ENCODE results near the gene MINDY2. TPM values are rescaled to one million over a fixed set of nuclear protein-coding genes. Genes with fewer than 3 reads are reported as not detected.

The MINDY2 gene
- total and polyA plus RNA-seq, 2 experiments from 2014 or later: 36.3 to 47.9 TPM

DNA sequence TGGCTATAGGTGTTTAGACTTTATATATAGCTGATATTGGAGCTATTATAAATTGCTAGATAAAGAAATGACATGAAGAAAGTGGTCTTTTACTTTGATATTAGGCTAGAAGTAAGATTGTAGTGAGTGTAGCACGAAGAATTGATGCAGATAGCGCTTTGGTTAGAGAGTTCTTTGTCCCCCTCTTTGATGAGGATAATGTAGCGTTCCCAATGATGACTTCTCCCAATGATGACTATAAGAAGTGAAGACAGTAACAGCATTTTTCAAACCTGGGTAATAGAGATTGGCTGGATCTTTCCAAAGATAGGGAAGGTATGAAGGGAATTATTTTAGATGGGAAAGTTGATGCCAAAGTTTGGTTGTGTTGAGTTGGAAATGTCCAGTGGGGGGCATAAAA, 4.3 kb downstream of the MINDY2 start:
- Mint-ChIP-seq H3K36me3 (ENCODE audit: low read depth) (peaks cover 4% of the 10 kb centered on the region; the same call in 2 of the 3 replicates), H3K4me3 (no peak overlapping the region), H3K9me3 (no peaks in the 10 kb centered on the region), H3K27ac (no peak overlapping the region), H3K4me1 (peaks cover 5% of the 10 kb centered on the region; the same call in 2 of the 3 replicates), H3K27me3 (ENCODE audit: insufficient read depth, low read depth, poor library complexity) (peaks cover 9% of the 10 kb centered on the region)
- Histone ChIP-seq H2AFZ (no peak overlapping the region), H3F3A (replicated peaks; ENCODE audit: low read depth) (no peaks in the 10 kb centered on the region), H3K79me2 (replicated peaks; ENCODE audit: insufficient read depth) (peaks cover 84% of the 10 kb centered on the region), H3K9me2 (ENCODE audit: insufficient read depth) (no peaks in the 10 kb centered on the region), H3K4me3 (no peak overlapping the region), H3K36me3 (ENCODE audit: insufficient read depth) (no peaks in the 10 kb centered on the region), H3K27me3 (ENCODE audit: insufficient read depth) (no peaks in the 10 kb centered on the region), H3K27ac (ENCODE audit: low read depth) (no peak overlapping the region), H4K20me1 (replicated peaks; ENCODE audit: insufficient read depth) (peaks cover 19% of the 10 kb centered on the region; the same call in 1 of the 2 replicates), H3K4me1 (ENCODE audit: insufficient read depth) (peaks cover 29% of the 10 kb centered on the region), H3K4me2 (no peak overlapping the region)
- TF ChIP-seq ZNF462 (CRISPR knock-in tag; IDR thresholded peaks at IDR 0.05) (no peak), CREB1 (CRISPR knock-in tag; IDR thresholded peaks at IDR 0.05; ENCODE audit: low read depth) (no peak), ZNF114 (CRISPR knock-in tag; IDR thresholded peaks at IDR 0.05) (no peak), STAT1 (IDR thresholded peaks at IDR 0.05; ENCODE audit: unreplicated experiment) (no peak), EZH2phosphoT487 (IDR thresholded peaks at IDR 0.05; ENCODE audit: unreplicated experiment) (no peak), JUNB (IDR thresholded peaks at IDR 0.05; ENCODE audit: unreplicated experiment) (no peak), EZH2 (IDR thresholded peaks at IDR 0.05; ENCODE audit: low read depth, unreplicated experiment) (no peak), ZNF331 (CRISPR knock-in tag; IDR thresholded peaks at IDR 0.05; ENCODE audit: low read depth) (no peak), NANOG (IDR thresholded peaks at IDR 0.05; ENCODE audit: borderline replicate concordance) (no peak), POLR2AphosphoS5 (IDR thresholded peaks at IDR 0.05; ENCODE audit: low read depth) (no peak)
- TF ChIP-seq, protein P1, sequence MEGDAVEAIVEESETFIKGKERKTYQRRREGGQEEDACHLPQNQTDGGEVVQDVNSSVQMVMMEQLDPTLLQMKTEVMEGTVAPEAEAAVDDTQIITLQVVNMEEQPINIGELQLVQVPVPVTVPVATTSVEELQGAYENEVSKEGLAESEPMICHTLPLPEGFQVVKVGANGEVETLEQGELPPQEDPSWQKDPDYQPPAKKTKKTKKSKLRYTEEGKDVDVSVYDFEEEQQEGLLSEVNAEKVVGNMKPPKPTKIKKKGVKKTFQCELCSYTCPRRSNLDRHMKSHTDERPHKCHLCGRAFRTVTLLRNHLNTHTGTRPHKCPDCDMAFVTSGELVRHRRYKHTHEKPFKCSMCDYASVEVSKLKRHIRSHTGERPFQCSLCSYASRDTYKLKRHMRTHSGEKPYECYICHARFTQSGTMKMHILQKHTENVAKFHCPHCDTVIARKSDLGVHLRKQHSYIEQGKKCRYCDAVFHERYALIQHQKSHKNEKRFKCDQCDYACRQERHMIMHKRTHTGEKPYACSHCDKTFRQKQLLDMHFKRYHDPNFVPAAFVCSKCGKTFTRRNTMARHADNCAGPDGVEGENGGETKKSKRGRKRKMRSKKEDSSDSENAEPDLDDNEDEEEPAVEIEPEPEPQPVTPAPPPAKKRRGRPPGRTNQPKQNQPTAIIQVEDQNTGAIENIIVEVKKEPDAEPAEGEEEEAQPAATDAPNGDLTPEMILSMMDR (conservative IDR thresholded peaks at IDR 0.05; ENCODE audit: low read depth in 2 of 2): no peak
- DNase-seq (ENCODE audit: low spot score): no peak
- no peak for ATAC-seq
